PC-3 (cell line): Measurements from ENCODE around the gene PI4KB. TPM values are rescaled to one million over a fixed set of nuclear protein-coding genes. Genes with fewer than 3 reads are reported as not detected.

Source experiments
- ATAC-seq: fragments of 200-7000 bp; cut with Tn5 transposase; 2 replicates; pipeline ENCODE4 v1.9.1; 2020; ENCODE audit warnings: mild to moderate bottlenecking, moderate library complexity
- BruUV-seq: library from RNA; stranded (reverse); fragments of 400-500 nt; replicated peaks from 2 replicates; lab custom pipeline; 2021; lab: Mats Ljungman, UMichigan
- CTCF ChIA-PET: fragments of 300-600 bp; sonication (Branson Sonifier 250); formaldehyde crosslinking; loops from one replicate; lab custom pipeline; 2022; ENCODE audit warnings: antibody characterized with exemption; lab: Charles Lee
- POLR2A ChIA-PET: fragments of 300-600 bp; sonication (Branson Sonifier 250); formaldehyde crosslinking; loops from one replicate; lab custom pipeline; 2022; ENCODE audit warnings: antibody characterized with exemption; ENCODE audit not compliant: unreplicated experiment; lab: Charles Lee
- DNase-seq: peaks from one replicate; pipeline ENCODE4 v3.0.0-alpha.2; 2015
- H2AFZ ChIP-seq: fragments of 300-600 bp; sonication (generic); 2 replicates; pipeline ENCODE4 v1.6.0; 2016; ENCODE audit warnings: antibody characterized with exemption, low read length
- H3F3A ChIP-seq: fragments of 300-600 bp; sonication (generic); one replicate; pipeline ENCODE4 v1.6.0; 2017; ENCODE audit warnings: antibody characterized with exemption, low read length, control low read depth, mild to moderate bottlenecking; ENCODE audit not compliant: unreplicated experiment
- H3K27ac ChIP-seq: fragments of 300-600 bp; sonication (generic); 2 replicates; pipeline ENCODE4 v1.5.1; 2016; ENCODE audit warnings: mild to moderate bottlenecking, low read length
- H3K27me3 ChIP-seq: fragments of 300-600 bp; sonication (generic); 2 replicates; pipeline ENCODE4 v1.6.1; 2016; ENCODE audit warnings: low read length, mixed read lengths
- H3K36me3 ChIP-seq: fragments of 300-600 bp; sonication (generic); 2 replicates; pipeline ENCODE4 v1.6.1; 2016; ENCODE audit warnings: low read depth, mixed run types, low read length, mixed read lengths
- H3K4me1 ChIP-seq: fragments of 300-600 bp; sonication (generic); 2 replicates; pipeline ENCODE4 v1.5.1; 2016; ENCODE audit warnings: low read length; ENCODE audit not compliant: insufficient read depth
- H3K4me2 ChIP-seq: fragments of 300-600 bp; sonication (generic); 2 replicates; pipeline ENCODE4 v1.6.0; 2016; ENCODE audit warnings: low read length
- H3K4me3 ChIP-seq: fragments of 300-600 bp; sonication (generic); 2 replicates; pipeline ENCODE4 v1.5.1; 2016; ENCODE audit warnings: mild to moderate bottlenecking, low read length, mixed read lengths
- H3K79me2 ChIP-seq: fragments of 300-600 bp; sonication (generic); 2 replicates; pipeline ENCODE4 v1.6.1; 2017; ENCODE audit warnings: low read length, mixed read lengths
- H3K9ac ChIP-seq: fragments of 300-600 bp; sonication (generic); 2 replicates; pipeline ENCODE4 v1.6.0; 2016; ENCODE audit warnings: mild to moderate bottlenecking, low read length
- H3K9me2 ChIP-seq: fragments of 300-600 bp; sonication (generic); replicated peaks from 2 replicates; pipeline ENCODE4 v1.6.1; 2016; ENCODE audit warnings: mixed run types, low read length, mixed read lengths
- H3K9me3 ChIP-seq: fragments of 300-600 bp; sonication (generic); 2 replicates; pipeline ENCODE4 v1.6.1; 2016; ENCODE audit warnings: low read length, mixed read lengths
- H4K20me1 ChIP-seq: fragments of 300-600 bp; sonication (generic); 2 replicates; pipeline ENCODE4 v1.6.1; 2016; ENCODE audit warnings: low read length, mixed read lengths
- EZH2 ChIP-seq: fragments of 300-600 bp; sonication (generic); IDR thresholded peaks from one replicate; pipeline ENCODE4 v1.6.1; 2017; ENCODE audit warnings: antibody characterized with exemption, mild to moderate bottlenecking, low read length; ENCODE audit not compliant: unreplicated experiment
- EZH2phosphoT487 ChIP-seq: fragments of 300-600 bp; sonication (generic); IDR thresholded peaks from 2 replicates; pipeline ENCODE4 v1.6.1; 2018; ENCODE audit warnings: mild to moderate bottlenecking, antibody characterized with exemption, low read length, borderline replicate concordance
- intact Hi-C: fragments of 100-400 bp; cut with micrococcal nuclease; formaldehyde crosslinking; loops from 2 replicates; pipeline ENCODE4 v1.9.0; 2023
- total RNA-seq: library from RNA; depleted of rRNA; stranded (reverse); fragments of >200 nt; gene quantifications from 2 replicates; pipeline ENCODE4 v1.2.3, GENCODE V29; 2014
- TF ChIP-seq, protein P1 (sequence below): fragments of 300-600 bp; sonication (generic); conservative IDR thresholded peaks from 2 replicates; pipeline ENCODE4 v1.5.1; 2017; ENCODE audit warnings: antibody characterized with exemption, low read depth, mild to moderate bottlenecking, low read length

PI4KB gene
- total RNA-seq, 1 experiment from 2014 or later = 99.5 TPM

DNA sequence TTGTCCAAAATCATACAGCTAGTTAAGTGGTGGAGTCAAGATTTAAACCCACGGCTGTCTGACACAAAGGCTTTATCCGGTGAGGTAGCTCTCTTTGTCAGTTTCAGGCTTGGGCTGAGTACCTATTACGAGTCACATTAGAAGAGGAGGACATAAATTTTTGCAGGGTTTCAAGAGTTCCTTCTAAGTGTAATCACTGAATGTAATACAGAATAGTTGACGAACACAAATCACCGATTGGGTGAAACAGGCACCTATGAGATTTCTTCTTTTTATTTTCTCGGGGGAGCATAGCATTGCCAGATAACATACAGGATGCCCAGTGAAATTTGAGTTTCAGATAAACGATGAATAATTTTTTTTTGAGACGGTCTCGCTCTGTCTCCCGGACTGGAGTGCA is 71.8 kb downstream of the PI4KB start:
- Histone ChIP-seq H3K27me3 (no peaks in the 10 kb centered on the region), H2AFZ (0 out of 2 replicates have a peak overlapping the region, but pooled peaks have one; percentile 65), H3K9me3 (no peaks in the 10 kb centered on the region), H3K27ac (peak overlapping the region; percentile 75), H3K36me3 (peaks cover 1% of the 10 kb centered on the region), H3K9ac (peak overlapping the region; percentile 84), H3K9me2 (no peaks in the 10 kb centered on the region), H3K4me1 (peaks cover 9% of the 10 kb centered on the region; the same call in 1 of the 2 replicates), H3K4me3 (peak overlapping the region; percentile 81), H3F3A (peaks cover 4% of the 10 kb centered on the region), H3K4me2 (peak overlapping the region; percentile 84), H4K20me1 (no peaks in the 10 kb centered on the region; the same call in 1 of the 2 replicates), H3K79me2 (peaks cover 57% of the 10 kb centered on the region)
- ATAC-seq = peak; percentile 10
- TF ChIP-seq EZH2phosphoT487 = no peak
- ChIA-PET CTCF (interaction anchor here (1.0 kb wide), 1 partner anchor 156 kb away, joined by 5 read pairs; no protein-coding TSS in a partner anchor), POLR2A (interaction anchor here (1.3 kb wide), 1 partner anchor 66 kb away, joined by 5 read pairs; the partner anchor contains the start of gene VPS72)
- BruUV-seq = no TSS peak
- intact Hi-C loops = no loop called here
- DNase-seq = peak; percentile 24

DNA sequence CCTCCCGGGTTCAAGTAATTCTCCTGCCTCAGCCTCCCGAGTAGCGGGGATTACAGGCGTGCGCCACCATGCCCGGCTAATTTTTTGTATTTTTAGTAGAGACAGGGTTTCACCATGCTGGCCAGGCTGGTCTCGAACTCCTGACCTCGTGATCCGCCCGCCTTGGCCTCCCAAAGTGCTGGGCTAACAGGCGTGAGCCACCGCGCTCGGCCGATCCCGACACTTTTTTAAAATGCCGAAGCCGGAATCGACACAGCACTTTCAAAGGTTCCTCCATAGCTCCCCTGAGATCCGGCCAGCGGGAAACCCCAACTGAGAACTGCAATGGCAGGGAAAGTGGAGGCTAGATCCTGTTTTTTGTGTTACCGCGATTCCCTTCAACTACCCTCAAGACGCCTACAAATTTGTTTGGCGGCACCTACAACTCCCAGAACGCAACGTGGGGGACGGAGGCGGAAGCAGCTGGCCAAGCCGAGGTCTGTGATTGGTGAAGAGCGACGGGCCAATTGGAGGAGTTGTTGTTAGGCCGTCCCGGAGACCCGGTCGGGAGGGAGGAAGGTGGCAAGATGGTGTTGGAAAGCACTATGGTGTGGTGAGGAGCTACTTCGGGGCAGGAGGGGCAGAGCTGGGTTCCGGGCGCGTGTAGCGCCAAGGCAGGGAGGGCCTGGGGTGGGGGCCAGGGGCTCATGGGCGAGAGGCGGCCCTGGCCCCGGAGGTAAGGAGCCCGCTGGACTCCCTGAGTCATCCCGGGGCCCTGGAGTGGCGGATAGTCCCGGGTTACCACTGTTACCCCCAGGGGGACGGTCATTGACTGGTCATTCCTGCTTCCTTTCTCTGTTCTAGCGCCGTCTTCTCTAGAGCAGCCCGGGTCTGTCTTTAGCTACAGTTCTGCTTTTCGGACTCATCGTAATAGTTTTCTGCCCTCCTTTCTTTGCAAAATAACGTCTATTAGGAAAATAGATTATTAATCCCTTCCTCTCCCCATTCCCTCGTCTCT is 72.7 kb downstream of the PI4KB start, which contains the start of gene PSMD4:
Gene PSMD4, plus strand, starts transcription at position 518 of the 997 bp plus-strand sequence. Its CDS starts 49 bp downstream, at position 567.
- Histone ChIP-seq H3K4me3 (peak within 1 kb of the TSS; percentile 81), H3K4me1 (peaks cover 9% of the 10 kb centered on the region; the same call in 1 of the 2 replicates), H3K9me3 (no peaks in the 10 kb centered on the region), H2AFZ (peak within 1 kb of the TSS; percentile 65), H3K36me3 (peaks cover 8% of the 10 kb centered on the region), H3K27ac (peak within 1 kb of the TSS; percentile 75), H3K9me2 (no peaks in the 10 kb centered on the region), H3K27me3 (no peaks in the 10 kb centered on the region), H3F3A (peaks cover 4% of the 10 kb centered on the region), H3K79me2 (peaks cover 49% of the 10 kb centered on the region), H3K9ac (peak within 1 kb of the TSS; percentile 84), H4K20me1 (no peaks in the 10 kb centered on the region; the same call in 1 of the 2 replicates), H3K4me2 (peak within 1 kb of the TSS; percentile 84)
- intact Hi-C loops = no loop called here
- DNase-seq (peak; percentile 99), ATAC-seq (peak; percentile 84)
- TSS peak; percentile 96 for BruUV-seq
- POLR2A ChIA-PET = interaction anchor here (0.5 to 1.3 kb wide), 7 partner anchors 29 to 1599 kb away, joined by 3 to 5 read pairs (median 3); partner anchors contain the start of gene VPS72
- TF ChIP-seq EZH2phosphoT487 (no peak), EZH2 (no peak)
- TF ChIP-seq, protein P1, sequence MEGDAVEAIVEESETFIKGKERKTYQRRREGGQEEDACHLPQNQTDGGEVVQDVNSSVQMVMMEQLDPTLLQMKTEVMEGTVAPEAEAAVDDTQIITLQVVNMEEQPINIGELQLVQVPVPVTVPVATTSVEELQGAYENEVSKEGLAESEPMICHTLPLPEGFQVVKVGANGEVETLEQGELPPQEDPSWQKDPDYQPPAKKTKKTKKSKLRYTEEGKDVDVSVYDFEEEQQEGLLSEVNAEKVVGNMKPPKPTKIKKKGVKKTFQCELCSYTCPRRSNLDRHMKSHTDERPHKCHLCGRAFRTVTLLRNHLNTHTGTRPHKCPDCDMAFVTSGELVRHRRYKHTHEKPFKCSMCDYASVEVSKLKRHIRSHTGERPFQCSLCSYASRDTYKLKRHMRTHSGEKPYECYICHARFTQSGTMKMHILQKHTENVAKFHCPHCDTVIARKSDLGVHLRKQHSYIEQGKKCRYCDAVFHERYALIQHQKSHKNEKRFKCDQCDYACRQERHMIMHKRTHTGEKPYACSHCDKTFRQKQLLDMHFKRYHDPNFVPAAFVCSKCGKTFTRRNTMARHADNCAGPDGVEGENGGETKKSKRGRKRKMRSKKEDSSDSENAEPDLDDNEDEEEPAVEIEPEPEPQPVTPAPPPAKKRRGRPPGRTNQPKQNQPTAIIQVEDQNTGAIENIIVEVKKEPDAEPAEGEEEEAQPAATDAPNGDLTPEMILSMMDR = no peak
- CTCF ChIA-PET = interaction anchor here (0.7 to 1.0 kb wide), 2 partner anchors 27 to 155 kb away, joined by 3 to 5 read pairs; no protein-coding TSS in a partner anchor
